Lower leg skin (tissue), 3 donors: Measurements from ENCODE around the gene EXPH5.

Source experiments
- POLR2A ChIP-seq, 2 donors: fragments of 450-650 bp; IDR thresholded peaks; one replicate each; pipeline ENCODE4 v1.6.1; 2016 to 2017; ENCODE audit warnings: antibody characterized with exemption in 2 of 2, mild to moderate bottlenecking in 1 of 2, moderate library complexity in 1 of 2
- TF ChIP-seq, protein P1 (sequence below), 3 donors: fragments of 450-650 bp; IDR thresholded peaks; one replicate each; pipeline ENCODE4 v1.5.1; 2016; ENCODE audit warnings: antibody characterized with exemption in 3 of 3, mild to moderate bottlenecking in 3 of 3, moderate library complexity in 2 of 3

DNA sequence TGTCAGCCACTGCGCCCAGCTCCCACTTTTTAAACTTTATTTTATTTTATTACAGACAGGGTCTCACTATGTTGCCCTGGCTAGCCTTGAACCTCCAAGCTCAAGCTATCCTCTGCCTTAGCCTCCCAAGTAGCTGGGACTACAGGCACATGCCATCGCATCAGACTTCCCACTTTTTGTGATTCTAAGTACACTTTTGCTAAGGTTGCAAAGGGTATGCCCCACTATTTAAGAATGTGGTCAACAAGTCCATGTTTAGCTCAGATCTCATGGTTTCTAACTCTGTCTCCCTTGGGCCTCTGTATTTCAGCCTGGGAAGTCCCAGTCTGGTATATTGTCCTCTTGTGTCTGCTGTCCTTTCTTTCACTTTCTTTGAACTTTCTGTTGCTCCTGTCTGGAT is 35.3 kb downstream of the EXPH5 start:
- TF ChIP-seq, protein P1, sequence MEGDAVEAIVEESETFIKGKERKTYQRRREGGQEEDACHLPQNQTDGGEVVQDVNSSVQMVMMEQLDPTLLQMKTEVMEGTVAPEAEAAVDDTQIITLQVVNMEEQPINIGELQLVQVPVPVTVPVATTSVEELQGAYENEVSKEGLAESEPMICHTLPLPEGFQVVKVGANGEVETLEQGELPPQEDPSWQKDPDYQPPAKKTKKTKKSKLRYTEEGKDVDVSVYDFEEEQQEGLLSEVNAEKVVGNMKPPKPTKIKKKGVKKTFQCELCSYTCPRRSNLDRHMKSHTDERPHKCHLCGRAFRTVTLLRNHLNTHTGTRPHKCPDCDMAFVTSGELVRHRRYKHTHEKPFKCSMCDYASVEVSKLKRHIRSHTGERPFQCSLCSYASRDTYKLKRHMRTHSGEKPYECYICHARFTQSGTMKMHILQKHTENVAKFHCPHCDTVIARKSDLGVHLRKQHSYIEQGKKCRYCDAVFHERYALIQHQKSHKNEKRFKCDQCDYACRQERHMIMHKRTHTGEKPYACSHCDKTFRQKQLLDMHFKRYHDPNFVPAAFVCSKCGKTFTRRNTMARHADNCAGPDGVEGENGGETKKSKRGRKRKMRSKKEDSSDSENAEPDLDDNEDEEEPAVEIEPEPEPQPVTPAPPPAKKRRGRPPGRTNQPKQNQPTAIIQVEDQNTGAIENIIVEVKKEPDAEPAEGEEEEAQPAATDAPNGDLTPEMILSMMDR (IDR thresholded peaks at IDR 0.05): no peak
- TF ChIP-seq POLR2A (IDR thresholded peaks at IDR 0.05): no peak
